Measurements from ENCODE around the gene LGSN. TPM values are rescaled to one million over a fixed set of nuclear protein-coding genes. Genes with fewer than 3 reads are reported as not detected.
"Not testable (repeated sequence)": the region's sequence is repeated elsewhere in the genome, so short reads cannot be mapped to it uniquely, and the experiment has no call there.

The LGSN gene
- total and polyA plus RNA-seq, 2 donors: not detected

DNA sequence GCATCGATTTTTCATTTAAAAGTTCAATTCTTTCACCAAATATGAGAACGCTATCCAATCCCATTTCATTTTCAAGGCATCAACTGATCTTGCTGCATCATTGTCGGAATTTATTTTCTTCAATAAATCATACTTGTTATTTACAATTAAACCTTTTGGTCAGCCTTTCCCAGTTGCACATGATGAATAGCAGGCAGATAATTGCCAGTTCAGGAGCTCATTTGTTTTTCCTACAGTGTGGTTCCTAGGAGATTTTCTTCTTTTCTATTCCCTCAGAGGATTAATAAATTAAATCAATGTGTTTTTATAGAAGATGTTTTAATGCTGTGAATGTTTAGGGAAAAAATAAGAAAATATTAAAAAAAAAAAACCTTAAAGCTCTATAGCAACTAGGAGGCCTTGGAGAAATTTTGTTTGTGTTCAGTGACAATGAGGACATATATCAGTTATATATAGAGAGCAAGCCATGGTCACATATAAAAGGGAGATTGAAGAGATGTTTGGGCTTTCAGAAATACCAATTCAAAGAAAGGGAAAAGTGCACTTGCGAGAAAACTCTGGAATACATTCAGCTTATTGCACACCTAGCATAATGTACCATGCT is 30.4 kb downstream of the LGSN start:
- Histone ChIP-seq H3K36me3 (ENCODE audit: insufficient read depth) (no peaks in the 10 kb centered on the region), H3K27ac (ENCODE audit: low read depth) (no peak overlapping the region), H3K4me1 (ENCODE audit: insufficient read depth) (no peaks in the 10 kb centered on the region), H3K4me3 (ENCODE audit: low read depth, low read length) (no peak overlapping the region)
- WGBS: 94% methylated on average over 4 of the region's 4 CpGs
- DNase-seq (ENCODE audit: extremely low spot score): no peak

DNA sequence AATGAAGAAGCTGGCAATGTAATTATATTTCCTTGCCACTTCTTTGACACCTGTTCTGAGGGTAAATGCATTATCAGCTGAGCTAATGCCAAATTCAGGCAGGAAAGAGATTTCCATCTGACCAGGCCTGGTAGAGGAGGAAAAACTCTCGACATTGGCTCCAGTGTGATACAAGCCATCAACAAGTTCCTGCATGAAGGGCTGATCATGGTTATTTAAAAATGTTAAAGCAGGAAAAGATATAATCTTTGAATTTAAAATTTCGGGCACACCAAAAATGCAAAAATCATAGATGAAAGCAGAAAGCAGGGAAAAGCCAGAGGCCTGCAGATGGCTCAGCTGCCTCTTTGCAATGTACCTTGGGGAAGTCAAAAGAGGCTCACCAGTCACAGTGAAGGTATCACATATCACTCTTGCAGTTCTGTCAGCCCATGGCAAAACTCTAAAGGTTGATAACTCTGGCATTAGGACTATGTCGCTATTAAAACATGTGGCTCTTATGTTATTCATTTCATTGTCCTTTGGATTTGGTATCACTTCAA is 39.1 kb downstream of the LGSN start:
- Histone ChIP-seq H3K36me3 (ENCODE audit: insufficient read depth) (no peaks in the 10 kb centered on the region), H3K4me1 (ENCODE audit: insufficient read depth) (no peaks in the 10 kb centered on the region), H3K27ac (ENCODE audit: low read depth) (no peak overlapping the region), H3K4me3 (ENCODE audit: low read depth, low read length) (no peak overlapping the region)
- 72% methylated on average over 3 of the region's 3 CpGs for WGBS
- DNase-seq (ENCODE audit: extremely low spot score): no peak

- H3K36me3 ChIP-seq (ENCODE audit: insufficient read depth): no peaks in the 10 kb centered on the region
- no peak overlapping the region for H3K27ac ChIP-seq (ENCODE audit: low read depth)
- no peaks in the 10 kb centered on the region for H3K4me1 ChIP-seq (ENCODE audit: insufficient read depth)
- no peak overlapping the region for H3K4me3 ChIP-seq (ENCODE audit: low read depth, low read length)
- DNase-seq (ENCODE audit: extremely low spot score): no peak
These were observed 40.9 kb downstream of the LGSN start for GRCh38 chr6:63278916-63279315.

GRCh38 chr6:63275953-63276352 is 43.8 kb downstream of the LGSN start:
- DNase-seq (ENCODE audit: extremely low spot score): no peak
- H3K4me3 ChIP-seq (ENCODE audit: low read depth, low read length): no peak overlapping the region

DNA sequence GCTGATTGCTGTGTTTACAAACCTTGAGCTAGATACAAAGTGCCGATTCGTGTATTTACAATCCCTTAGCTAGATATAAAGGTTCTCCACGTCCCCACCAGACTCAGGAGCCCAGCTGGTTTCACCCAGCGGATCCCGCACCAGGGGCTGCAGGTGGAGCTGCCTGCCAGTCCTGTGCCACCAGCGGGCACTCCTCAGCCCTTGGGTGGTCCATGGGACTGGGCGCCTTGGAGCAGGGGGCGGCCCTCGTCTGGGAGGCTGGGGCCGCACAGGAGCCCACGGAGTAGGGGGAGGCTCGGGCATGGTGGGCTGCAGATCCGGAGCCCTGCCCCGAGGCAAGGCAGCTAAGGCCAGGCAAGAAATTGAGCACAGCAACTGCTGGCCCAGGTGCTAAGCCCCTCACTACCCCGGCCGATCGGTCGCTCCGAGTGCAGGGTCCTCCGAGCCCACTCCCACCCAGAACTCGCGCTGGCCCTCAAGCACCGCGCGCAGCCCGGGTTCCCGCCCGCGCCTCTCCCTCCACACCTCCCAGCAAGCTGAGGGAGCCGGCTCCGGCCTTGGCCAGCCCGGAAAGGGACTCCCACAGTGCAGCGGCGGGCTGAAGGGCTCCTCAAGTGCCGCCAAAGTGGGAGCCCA is 44.9 kb downstream of the LGSN start:
- H3K36me3 ChIP-seq (ENCODE audit: insufficient read depth); H3K4me1 ChIP-seq (ENCODE audit: insufficient read depth); H3K4me3 ChIP-seq (ENCODE audit: low read depth, low read length); DNase-seq (ENCODE audit: extremely low spot score); H3K27ac ChIP-seq (ENCODE audit: low read depth): not testable (repeated sequence)
- WGBS: 92% methylated on average over 35 of the region's 35 CpGs

More at GRCh38 chr6:63275953-63276352, 43.8 kb downstream of the LGSN start:
- 63% methylated on average over 1 of the region's 1 CpG for WGBS
- no peaks in the 10 kb centered on the region for H3K4me1 ChIP-seq (ENCODE audit: insufficient read depth)
- no peak overlapping the region for H3K27ac ChIP-seq (ENCODE audit: low read depth)
- H3K36me3 ChIP-seq (ENCODE audit: insufficient read depth): no peaks in the 10 kb centered on the region

DNA sequence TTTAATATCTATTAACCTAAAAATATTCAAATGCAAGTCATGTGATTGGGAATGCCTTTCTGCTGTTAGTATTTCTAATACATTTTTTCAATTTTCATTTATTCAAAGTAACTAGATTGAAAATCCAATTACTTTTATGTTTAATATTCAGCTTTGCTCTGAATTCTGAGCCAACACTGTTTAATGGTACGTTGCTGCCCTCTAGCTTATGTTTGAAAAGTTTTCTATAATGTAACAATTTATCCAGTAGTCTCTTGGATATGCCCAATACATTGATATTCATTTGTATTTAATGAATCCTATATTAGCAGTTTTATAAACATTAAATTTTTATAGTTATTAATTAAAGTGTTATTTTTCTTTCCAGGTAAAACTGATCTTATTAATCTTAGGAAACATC is 47.4 kb downstream of the LGSN start:
- no peak overlapping the region for H3K4me3 ChIP-seq (ENCODE audit: low read depth, low read length)
- no peaks in the 10 kb centered on the region for H3K4me1 ChIP-seq (ENCODE audit: insufficient read depth)
- H3K36me3 ChIP-seq (ENCODE audit: insufficient read depth): no peaks in the 10 kb centered on the region
- DNase-seq (ENCODE audit: extremely low spot score): peak; percentile 18
- 7% methylated on average over 1 of the region's 1 CpG for WGBS
- no peak overlapping the region for H3K27ac ChIP-seq (ENCODE audit: low read depth)

DNA sequence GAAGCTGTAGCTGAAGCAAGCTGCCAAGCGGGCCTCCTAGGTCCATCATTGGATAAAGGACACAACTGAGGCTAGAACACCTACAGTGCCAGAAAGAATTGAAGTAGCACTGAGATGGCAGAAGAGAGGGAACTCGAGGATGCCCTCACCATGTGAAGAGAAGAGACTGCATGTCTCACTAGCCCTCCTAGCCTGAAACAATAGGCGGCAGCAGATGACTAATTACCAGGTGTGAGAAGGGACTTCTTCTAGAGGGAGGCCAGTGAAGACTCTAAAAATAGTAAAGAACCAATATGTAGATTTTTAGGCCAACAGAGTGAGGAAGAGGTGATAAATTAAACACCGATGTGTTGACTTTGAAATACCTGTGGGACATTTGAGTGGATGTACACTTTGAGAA is 50.3 kb downstream of the LGSN start:
- Histone ChIP-seq H3K4me1 (ENCODE audit: insufficient read depth) (no peaks in the 10 kb centered on the region), H3K36me3 (ENCODE audit: insufficient read depth) (no peaks in the 10 kb centered on the region), H3K4me3 (ENCODE audit: low read depth, low read length) (no peak overlapping the region), H3K27ac (ENCODE audit: low read depth) (no peak overlapping the region)
- 75% methylated on average over 4 of the region's 4 CpGs for WGBS
- DNase-seq (ENCODE audit: extremely low spot score): no peak

DNA sequence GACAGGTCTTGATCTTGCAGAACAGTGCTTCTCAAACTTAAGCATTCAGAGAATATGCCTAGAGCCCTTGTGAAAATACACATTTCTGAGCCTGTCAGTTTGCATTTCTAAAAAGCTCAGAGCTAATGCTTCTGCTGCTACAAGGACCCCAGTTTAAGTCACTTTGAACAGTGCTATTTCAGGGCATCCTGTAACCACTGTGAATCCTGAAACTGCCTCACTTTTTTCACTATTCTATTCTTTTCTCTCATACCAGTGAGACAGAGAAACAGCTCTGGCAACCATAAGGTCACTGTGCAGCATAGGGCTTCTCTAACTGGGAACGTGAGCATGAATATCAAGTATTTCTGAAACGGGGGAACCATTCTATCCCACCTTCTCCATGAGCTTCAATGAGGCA is 51.2 kb downstream of the LGSN start:
- Histone ChIP-seq H3K36me3 (ENCODE audit: insufficient read depth) (no peaks in the 10 kb centered on the region), H3K27ac (ENCODE audit: low read depth) (no peak overlapping the region), H3K4me1 (ENCODE audit: insufficient read depth) (no peaks in the 10 kb centered on the region), H3K4me3 (ENCODE audit: low read depth, low read length) (no peak overlapping the region)
- DNase-seq (ENCODE audit: extremely low spot score): no peak
- 69% methylated on average over 2 of the region's 2 CpGs for WGBS

GRCh38 chr6:63267828-63268227 is 52.0 kb downstream of the LGSN start:
- 37% methylated on average over 1 of the region's 1 CpG for WGBS
- Histone ChIP-seq H3K4me3 (ENCODE audit: low read depth, low read length) (no peak overlapping the region), H3K4me1 (ENCODE audit: insufficient read depth) (no peaks in the 10 kb centered on the region), H3K36me3 (ENCODE audit: insufficient read depth) (no peaks in the 10 kb centered on the region), H3K27ac (ENCODE audit: low read depth) (no peak overlapping the region)
- no peak for DNase-seq (ENCODE audit: extremely low spot score)

GRCh38 chr6:63267046-63267445 is 52.7 kb downstream of the LGSN start:
- WGBS: 73% methylated on average over 4 of the region's 4 CpGs

DNA sequence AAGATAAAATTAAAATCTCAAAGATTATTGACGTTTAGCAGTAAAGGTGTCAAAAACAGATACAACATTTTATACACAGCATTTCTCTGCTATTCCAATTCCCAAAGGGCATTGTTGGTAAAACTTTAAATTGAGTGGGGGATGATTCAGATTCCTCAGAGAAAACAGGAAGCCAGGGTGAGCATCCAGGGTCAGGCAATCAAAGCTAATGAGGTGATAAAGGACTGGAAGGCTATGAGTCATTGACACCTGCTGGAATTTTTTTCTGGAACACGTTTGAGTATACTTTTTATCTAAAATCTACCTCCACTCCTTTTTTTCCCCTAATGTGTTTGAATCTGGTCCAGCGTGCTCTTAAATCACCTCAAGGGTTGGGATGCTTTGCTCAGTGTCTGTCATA is 56.3 kb downstream of the LGSN start:
- DNase-seq (ENCODE audit: extremely low spot score): no peak
- WGBS: 32% methylated on average over 3 of the region's 3 CpGs
- Histone ChIP-seq H3K27ac (ENCODE audit: low read depth) (no peak overlapping the region), H3K4me3 (ENCODE audit: low read depth, low read length) (no peak overlapping the region), H3K36me3 (ENCODE audit: insufficient read depth) (no peaks in the 10 kb centered on the region), H3K4me1 (ENCODE audit: insufficient read depth) (no peaks in the 10 kb centered on the region)

More at GRCh38 chr6:63267046-63267445, 52.7 kb downstream of the LGSN start:
- H3K27ac ChIP-seq (ENCODE audit: low read depth): no peak overlapping the region
- no peak for DNase-seq (ENCODE audit: extremely low spot score)
- no peaks in the 10 kb centered on the region for H3K36me3 ChIP-seq (ENCODE audit: insufficient read depth)
- H3K4me1 ChIP-seq (ENCODE audit: insufficient read depth): no peaks in the 10 kb centered on the region
- no peak overlapping the region for H3K4me3 ChIP-seq (ENCODE audit: low read depth, low read length)

GRCh38 chr6:63261820-63262219 is 58.0 kb downstream of the LGSN start:
- no peaks in the 10 kb centered on the region for H3K4me1 ChIP-seq (ENCODE audit: insufficient read depth)
- H3K27ac ChIP-seq (ENCODE audit: low read depth): no peak overlapping the region
- DNase-seq (ENCODE audit: extremely low spot score): no peak
- H3K36me3 ChIP-seq (ENCODE audit: insufficient read depth): no peaks in the 10 kb centered on the region
- 72% methylated on average over 3 of the region's 3 CpGs for WGBS
- H3K4me3 ChIP-seq (ENCODE audit: low read depth, low read length): no peak overlapping the region

DNA sequence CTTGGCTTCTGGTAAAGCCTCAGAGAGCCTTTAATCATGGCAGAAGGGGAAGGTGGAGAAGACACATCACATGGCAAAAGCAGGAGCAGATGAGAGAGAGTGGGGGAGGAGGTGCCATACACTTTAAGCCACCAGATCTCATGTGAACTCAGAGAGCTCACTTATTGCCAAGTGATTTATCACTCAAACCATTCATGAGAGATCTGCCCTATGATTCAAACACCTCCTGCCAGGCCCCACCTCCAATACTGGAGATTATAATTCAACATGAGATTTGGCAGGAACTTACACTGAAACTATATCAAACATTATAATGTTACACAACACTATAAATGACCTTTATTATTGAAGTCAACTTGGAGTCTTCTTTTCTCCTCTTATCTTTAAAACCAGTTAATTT is 60.6 kb downstream of the LGSN start:
- Histone ChIP-seq H3K4me3 (ENCODE audit: low read depth, low read length) (no peak overlapping the region), H3K4me1 (ENCODE audit: insufficient read depth) (no peaks in the 10 kb centered on the region), H3K27ac (ENCODE audit: low read depth) (no peak overlapping the region), H3K36me3 (ENCODE audit: insufficient read depth) (no peaks in the 10 kb centered on the region)
- no peak for DNase-seq (ENCODE audit: extremely low spot score)

DNA sequence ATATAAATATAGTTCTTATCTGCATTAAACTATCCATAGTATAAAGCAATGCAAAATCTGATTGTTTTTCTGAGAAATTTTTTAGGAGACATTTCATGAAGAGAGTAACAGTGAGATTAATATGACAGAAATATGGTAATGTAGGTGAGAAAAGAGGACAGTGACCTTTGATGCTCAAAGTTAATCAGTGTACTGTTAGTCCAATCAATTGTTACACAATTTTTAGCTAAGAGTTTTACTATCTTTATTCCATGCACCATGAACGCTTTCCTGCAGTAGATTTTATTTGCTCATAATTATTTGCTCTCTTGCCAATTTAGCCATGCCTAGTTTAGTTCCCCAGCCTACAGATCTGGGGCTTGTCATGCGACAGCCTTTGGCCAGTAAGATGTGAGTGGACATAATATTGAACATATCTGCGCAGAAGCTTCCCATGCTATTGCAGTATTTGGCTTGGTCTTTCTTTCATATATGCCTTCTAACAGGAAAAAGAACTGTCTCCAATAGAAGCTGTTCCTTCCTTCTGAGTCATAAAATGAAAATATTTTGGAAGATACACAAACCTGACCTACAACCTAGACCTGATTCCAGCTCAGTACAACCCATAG is 69.8 kb downstream of the LGSN start:
- Histone ChIP-seq H3K27ac (ENCODE audit: low read depth) (no peak overlapping the region), H3K36me3 (ENCODE audit: insufficient read depth) (no peaks in the 10 kb centered on the region), H3K4me3 (ENCODE audit: low read depth, low read length) (no peak overlapping the region), H3K4me1 (ENCODE audit: insufficient read depth) (peaks cover 2% of the 10 kb centered on the region)
- WGBS: 57% methylated on average over 3 of the region's 3 CpGs
- no peak for DNase-seq (ENCODE audit: extremely low spot score)

Measured in urinary bladder (tissue), 4 donors.